ENCODE results near the gene SPINK9. TPM values are rescaled to one million over a fixed set of nuclear protein-coding genes. Genes with fewer than 3 reads are reported as not detected.

Gene SPINK9
- polyA plus RNA-seq, 1 donor, result not detected

- no peak for DNase-seq
Observed at GRCh38 chr5:148368299-148368698, 32.9 kb downstream of the SPINK9 start.

GRCh38 chr5:148372166-148372725 lies 36.9 kb downstream of the SPINK9 start:
- DNase-seq, result no peak

GRCh38 chr5:148372893-148373292 lies 37.5 kb downstream of the SPINK9 start:
- no peak for DNase-seq

GRCh38 chr5:148374690-148375360 lies 39.5 kb downstream of the SPINK9 start:
- no peak for DNase-seq

- no peak for DNase-seq
Observed at GRCh38 chr5:148376198-148376597, 40.8 kb downstream of the SPINK9 start.

- no peak for DNase-seq
Observed at GRCh38 chr5:148378670-148379069, 43.3 kb downstream of the SPINK9 start.

- DNase-seq, result no peak
Observed at GRCh38 chr5:148379340-148379739, 44.0 kb downstream of the SPINK9 start.

GRCh38 chr5:148381906-148382305 lies 46.5 kb downstream of the SPINK9 start:
- no peak for DNase-seq

GRCh38 chr5:148382961-148383360 lies 47.6 kb downstream of the SPINK9 start:
- DNase-seq, result peak; percentile 18

GRCh38 chr5:148383564-148384379 lies 48.4 kb downstream of the SPINK9 start, which contains the start of gene FBXO38:
Gene FBXO38 (plus strand): TSS chr5:148383958. CDS start chr5:148394777, 10,819 bp downstream.
- DNase-seq, result peak; percentile 97

GRCh38 chr5:148384380-148384737 lies 49.0 kb downstream of the SPINK9 start:
- DNase-seq, result no peak

GRCh38 chr5:148385094-148385493 lies 49.7 kb downstream of the SPINK9 start:
- no peak for DNase-seq

GRCh38 chr5:148386041-148386440 lies 50.7 kb downstream of the SPINK9 start:
- DNase-seq, result no peak

GRCh38 chr5:148387325-148387724 lies 52.0 kb downstream of the SPINK9 start:
- DNase-seq, result no peak

GRCh38 chr5:148388696-148389095 lies 53.3 kb downstream of the SPINK9 start:
- DNase-seq, result no peak

Other genes with a start within 250 kb of the SPINK9 start
- not detected for gene SPINK14, start 167.0 kb upstream of the SPINK9 start, polyA plus RNA-seq (ENCODE audit: insufficient read length)
- gene SPINK6, start 132.5 kb upstream of the SPINK9 start, polyA plus RNA-seq (ENCODE audit: insufficient read length), result not detected
- gene MARCOL, start 97.0 kb upstream of the SPINK9 start, polyA plus RNA-seq (ENCODE audit: insufficient read length), result not detected
- gene SPINK13, start 66.8 kb upstream of the SPINK9 start, polyA plus RNA-seq (ENCODE audit: insufficient read length), result 0.45 TPM
- 0.61 TPM for gene SPINK7, start 23.1 kb upstream of the SPINK9 start, polyA plus RNA-seq (ENCODE audit: insufficient read length)
- gene FBXO38, start 48.4 kb downstream of the SPINK9 start, polyA plus RNA-seq (ENCODE audit: insufficient read length), result 26.9 TPM

Data from hindlimb muscle (tissue), 1 donor.